Lower lobe of right lung (tissue), 2 donors: ENCODE data around the gene EFCAB8. TPM values are rescaled to one million over a fixed set of nuclear protein-coding genes. Genes with fewer than 3 reads are reported as not detected.

Experiments
- ATAC-seq, 2 donors: fragments of 200-7000 bp; cut with Tn5 transposase; one replicate each; pipeline ENCODE4 v1.9.1; 2020 to 2022; ENCODE audit warnings: mild to moderate bottlenecking in 2 of 2, moderate library complexity in 2 of 2
- DNase-seq: peaks from one replicate; pipeline ENCODE4 v3.0.0-alpha.2; 2020
- H3K27ac ChIP-seq: fragments of 200-600 bp; one replicate; pipeline ENCODE4 v1.8.0; 2022
- H3K27me3 ChIP-seq: fragments of 200-600 bp; one replicate; pipeline ENCODE4 v1.8.0; 2022; ENCODE audit warnings: low read depth
- H3K36me3 ChIP-seq: fragments of 200-600 bp; one replicate; pipeline ENCODE4 v1.8.0; 2022; ENCODE audit warnings: mild to moderate bottlenecking
- H3K4me1 ChIP-seq: fragments of 200-600 bp; one replicate; pipeline ENCODE4 v1.8.0; 2022
- H3K4me3 ChIP-seq: fragments of 200-600 bp; one replicate; pipeline ENCODE4 v1.8.0; 2022; ENCODE audit warnings: mild to moderate bottlenecking
- H3K9me3 ChIP-seq: fragments of 200-600 bp; one replicate; pipeline ENCODE4 v1.8.0; 2022
- intact Hi-C: fragments of 100-400 bp; cut with DNase I; formaldehyde crosslinking; loops from one replicate; pipeline ENCODE4 v1.11.0; 2022
- total RNA-seq: library from RNA; stranded (reverse); fragmentation: NEBNext Ultra II Directional; extraction: Animal tissue kit (Norgen Biotek cat#: 25700); gene quantifications from one replicate; pipeline ENCODE4 v1.2.1, GENCODE V29; 2021
- TF ChIP-seq, protein P1 (sequence below): fragments of 200-600 bp; IDR thresholded peaks from one replicate; pipeline ENCODE4 v1.8.0; 2022; ENCODE audit warnings: antibody characterized with exemption, mild to moderate bottlenecking
- donor health status: DM: no; HTN: yes; CAD: no; lungs with severe emphysema.

Gene EFCAB8
- total RNA-seq, 1 donor from 2014 or later, result 0.30 TPM

DNA sequence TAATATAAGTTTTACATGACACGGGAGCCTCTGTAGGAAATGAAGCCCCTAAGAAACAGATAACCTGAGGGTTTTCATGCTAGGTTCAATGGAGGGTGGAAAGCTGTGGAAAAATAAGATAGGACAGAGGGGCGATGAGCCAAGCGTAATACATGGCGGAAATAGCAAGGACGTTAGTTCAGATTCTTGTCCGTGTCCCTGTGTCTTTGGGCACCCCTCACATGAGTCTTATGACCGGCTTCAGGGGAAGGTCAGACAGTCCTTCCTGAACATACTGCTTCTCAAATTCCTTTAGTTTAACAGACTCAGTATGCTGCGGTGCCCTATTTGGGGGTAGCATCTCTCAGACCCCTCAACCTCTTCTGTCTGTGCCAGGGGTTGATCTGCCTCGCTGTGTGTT lies 20.8 kb downstream of the EFCAB8 start:
- H3K4me3 ChIP-seq, result no peak overlapping the region
- H3K9me3 ChIP-seq, result no peaks in the 10 kb centered on the region
- ATAC-seq, result no peak
- no peaks in the 10 kb centered on the region for H3K27me3 ChIP-seq
- no peaks in the 10 kb centered on the region for H3K4me1 ChIP-seq
- DNase-seq, result no peak
- H3K36me3 ChIP-seq, result no peaks in the 10 kb centered on the region
- H3K27ac ChIP-seq, result no peak overlapping the region
- TF ChIP-seq, protein P1, sequence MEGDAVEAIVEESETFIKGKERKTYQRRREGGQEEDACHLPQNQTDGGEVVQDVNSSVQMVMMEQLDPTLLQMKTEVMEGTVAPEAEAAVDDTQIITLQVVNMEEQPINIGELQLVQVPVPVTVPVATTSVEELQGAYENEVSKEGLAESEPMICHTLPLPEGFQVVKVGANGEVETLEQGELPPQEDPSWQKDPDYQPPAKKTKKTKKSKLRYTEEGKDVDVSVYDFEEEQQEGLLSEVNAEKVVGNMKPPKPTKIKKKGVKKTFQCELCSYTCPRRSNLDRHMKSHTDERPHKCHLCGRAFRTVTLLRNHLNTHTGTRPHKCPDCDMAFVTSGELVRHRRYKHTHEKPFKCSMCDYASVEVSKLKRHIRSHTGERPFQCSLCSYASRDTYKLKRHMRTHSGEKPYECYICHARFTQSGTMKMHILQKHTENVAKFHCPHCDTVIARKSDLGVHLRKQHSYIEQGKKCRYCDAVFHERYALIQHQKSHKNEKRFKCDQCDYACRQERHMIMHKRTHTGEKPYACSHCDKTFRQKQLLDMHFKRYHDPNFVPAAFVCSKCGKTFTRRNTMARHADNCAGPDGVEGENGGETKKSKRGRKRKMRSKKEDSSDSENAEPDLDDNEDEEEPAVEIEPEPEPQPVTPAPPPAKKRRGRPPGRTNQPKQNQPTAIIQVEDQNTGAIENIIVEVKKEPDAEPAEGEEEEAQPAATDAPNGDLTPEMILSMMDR, result no peak
- intact Hi-C loops, result no loop called here

DNA sequence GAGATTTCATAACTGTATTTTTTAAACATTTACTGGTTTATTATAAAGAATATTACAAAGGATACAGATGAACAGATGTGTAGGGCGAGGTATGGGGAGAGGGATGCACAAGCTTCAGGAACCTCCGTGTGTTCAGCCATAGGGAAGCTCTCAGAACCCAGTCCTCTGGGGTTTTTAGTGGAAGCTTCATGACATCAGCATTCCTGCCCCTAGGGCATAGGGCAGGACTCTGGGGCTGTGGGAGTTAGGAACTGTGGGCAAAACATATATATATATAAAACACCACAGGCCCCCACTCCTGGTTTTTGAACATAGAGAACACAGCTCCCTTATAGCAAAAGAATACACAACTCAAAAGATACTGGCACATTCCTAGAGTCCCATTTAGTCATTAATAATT lies 21.9 kb downstream of the EFCAB8 start:
- Histone ChIP-seq H3K27ac (no peak overlapping the region), H3K27me3 (no peaks in the 10 kb centered on the region), H3K36me3 (no peaks in the 10 kb centered on the region), H3K9me3 (no peaks in the 10 kb centered on the region), H3K4me1 (no peaks in the 10 kb centered on the region), H3K4me3 (no peak overlapping the region)
- TF ChIP-seq, protein P1, result no peak
- ATAC-seq, result no peak
- DNase-seq, result no peak
- intact Hi-C loops, result no loop called here

DNA sequence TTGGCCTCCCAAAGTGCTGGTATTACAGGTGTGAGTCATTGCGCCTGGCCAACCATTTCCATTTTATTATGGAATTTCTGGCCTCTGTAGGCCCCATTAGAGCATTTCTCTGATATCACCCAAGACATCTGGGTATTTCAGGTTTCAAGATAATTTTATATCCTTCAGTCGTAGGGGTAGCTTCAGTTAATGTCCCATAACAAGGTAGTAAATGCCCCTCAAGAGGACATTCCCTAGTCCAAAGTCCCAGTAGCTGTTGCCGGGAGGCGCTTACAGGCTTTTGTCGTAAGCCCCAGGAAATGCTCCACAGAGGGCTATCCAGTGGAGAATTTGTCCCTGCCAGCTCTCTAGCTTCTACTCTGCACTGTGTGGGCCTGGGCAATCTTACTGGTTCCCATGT lies 24.4 kb downstream of the EFCAB8 start:
- TF ChIP-seq, protein P1, result no peak
- Histone ChIP-seq H3K27ac (no peak overlapping the region), H3K36me3 (no peaks in the 10 kb centered on the region), H3K9me3 (no peaks in the 10 kb centered on the region), H3K4me3 (no peak overlapping the region), H3K27me3 (no peaks in the 10 kb centered on the region), H3K4me1 (no peaks in the 10 kb centered on the region)
- no peak for DNase-seq
- no peak for ATAC-seq
- intact Hi-C loops, result no loop called here

DNA sequence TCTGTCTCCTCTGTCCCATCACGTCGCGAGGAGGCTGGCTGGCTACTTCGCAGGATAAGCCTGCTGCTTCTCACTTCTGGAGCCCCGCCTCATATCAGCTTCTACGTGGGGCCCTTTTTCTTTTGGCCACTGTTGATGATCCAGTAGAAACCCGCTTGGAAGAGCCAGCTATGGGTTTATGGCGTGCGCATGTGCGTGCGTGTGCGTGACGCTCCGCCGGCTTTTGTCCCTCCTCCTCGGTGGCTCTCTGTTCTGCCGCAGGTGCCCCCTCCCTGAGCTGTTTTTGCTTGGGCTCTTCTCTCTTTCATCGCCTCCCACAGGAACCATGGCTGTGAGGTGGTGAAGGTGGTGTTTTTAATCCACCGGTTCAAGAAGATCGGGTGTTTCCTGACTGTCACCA lies 26.5 kb downstream of the EFCAB8 start:
- intact Hi-C loops, result no loop called here

DNA sequence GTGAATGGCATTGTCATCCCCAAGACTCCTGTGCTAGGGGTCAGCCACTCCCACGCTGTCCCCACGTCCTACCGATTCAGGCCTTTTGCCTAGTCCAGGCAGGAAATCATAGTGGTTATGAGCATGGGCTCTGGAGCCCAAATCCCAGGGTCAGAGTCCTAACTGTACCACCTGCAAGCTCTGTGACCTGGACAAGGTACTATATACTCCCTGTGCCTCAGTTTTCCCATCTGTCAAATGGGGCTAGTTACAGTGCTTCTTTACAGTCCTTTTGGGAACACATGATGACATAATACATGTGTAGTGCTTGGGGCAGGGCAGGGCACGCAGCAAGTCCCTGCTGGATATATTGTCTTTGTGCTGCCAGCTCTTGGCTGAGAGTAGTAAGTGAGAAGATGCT lies 27.2 kb downstream of the EFCAB8 start:
- ATAC-seq, result no peak

More for the DNA sequence above, 26.5 kb downstream of the EFCAB8 start:
- Histone ChIP-seq H3K4me1 (no peaks in the 10 kb centered on the region), H3K9me3 (no peaks in the 10 kb centered on the region), H3K4me3 (no peak overlapping the region), H3K27me3 (no peaks in the 10 kb centered on the region), H3K36me3 (no peaks in the 10 kb centered on the region), H3K27ac (no peak overlapping the region)
- TF ChIP-seq, protein P1, result no peak
- ATAC-seq (no peak), DNase-seq (no peak)

More for the DNA sequence above, 27.2 kb downstream of the EFCAB8 start:
- Histone ChIP-seq H3K36me3 (no peaks in the 10 kb centered on the region), H3K4me1 (no peaks in the 10 kb centered on the region), H3K27ac (no peak overlapping the region), H3K27me3 (no peaks in the 10 kb centered on the region), H3K9me3 (no peaks in the 10 kb centered on the region), H3K4me3 (no peak overlapping the region)
- DNase-seq, result no peak
- TF ChIP-seq, protein P1, result no peak
- intact Hi-C loops, result no loop called here
